Stimulated activated CD4-positive, alpha-beta T cell treated with anti-CD3 and anti-CD28 coated beads, Interleukin-2, amount 100 ng/mL, for 48 hours (primary cell): ENCODE data around the gene KCNG1.
"Not testable (repeated sequence)": the region's sequence is repeated elsewhere in the genome, so short reads cannot be mapped to it uniquely, and the experiment has no call there.

Experiments used
- DNase-seq, 2 donors: peaks; one replicate each; pipeline ENCODE4 v3.0.0-alpha.2; 2020

Gene KCNG1

DNA sequence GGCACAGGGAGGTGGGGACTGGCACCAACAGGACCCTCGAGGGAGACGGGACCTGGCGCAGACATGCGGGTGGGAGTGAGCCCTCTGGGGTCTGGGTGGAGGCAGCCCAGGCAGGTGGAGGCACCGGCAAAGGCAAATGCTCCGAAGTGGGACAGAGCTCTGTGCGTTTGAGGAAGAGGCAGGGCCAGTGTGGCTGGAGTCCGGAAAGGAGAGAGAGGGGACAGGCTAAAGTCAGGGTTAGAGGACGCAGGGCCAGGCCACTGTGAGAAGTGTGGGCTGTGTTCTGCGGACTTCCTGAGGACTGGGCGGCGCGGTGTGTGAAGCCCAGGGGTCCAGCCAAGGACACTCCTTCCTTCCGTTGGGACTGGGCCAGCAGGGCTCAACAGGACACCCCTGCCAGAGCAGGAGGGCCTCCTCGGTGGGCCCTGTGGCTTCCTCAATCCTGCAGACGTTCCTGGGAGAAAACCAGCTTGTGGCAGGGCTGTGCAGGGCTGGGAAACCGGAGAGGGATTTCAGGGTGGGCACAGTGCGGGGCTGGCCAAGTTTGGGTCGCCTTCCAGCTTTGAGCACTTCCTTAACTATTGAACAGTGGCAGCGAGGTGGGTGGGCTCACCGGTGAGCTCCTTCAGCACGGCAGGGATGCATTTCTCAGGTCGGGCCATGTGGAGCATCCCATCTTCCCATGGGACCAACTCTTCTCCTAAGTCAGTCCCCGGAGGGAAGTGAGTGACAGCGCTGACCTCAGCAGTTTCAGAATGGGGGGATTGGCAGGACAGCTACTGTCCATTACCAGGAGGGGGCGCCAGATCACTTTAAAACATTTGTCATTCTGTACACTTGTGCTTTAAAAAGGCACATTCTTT lies 41.8 kb downstream of the KCNG1 start:
- DNase-seq: peak; percentile 73 to 75

DNA sequence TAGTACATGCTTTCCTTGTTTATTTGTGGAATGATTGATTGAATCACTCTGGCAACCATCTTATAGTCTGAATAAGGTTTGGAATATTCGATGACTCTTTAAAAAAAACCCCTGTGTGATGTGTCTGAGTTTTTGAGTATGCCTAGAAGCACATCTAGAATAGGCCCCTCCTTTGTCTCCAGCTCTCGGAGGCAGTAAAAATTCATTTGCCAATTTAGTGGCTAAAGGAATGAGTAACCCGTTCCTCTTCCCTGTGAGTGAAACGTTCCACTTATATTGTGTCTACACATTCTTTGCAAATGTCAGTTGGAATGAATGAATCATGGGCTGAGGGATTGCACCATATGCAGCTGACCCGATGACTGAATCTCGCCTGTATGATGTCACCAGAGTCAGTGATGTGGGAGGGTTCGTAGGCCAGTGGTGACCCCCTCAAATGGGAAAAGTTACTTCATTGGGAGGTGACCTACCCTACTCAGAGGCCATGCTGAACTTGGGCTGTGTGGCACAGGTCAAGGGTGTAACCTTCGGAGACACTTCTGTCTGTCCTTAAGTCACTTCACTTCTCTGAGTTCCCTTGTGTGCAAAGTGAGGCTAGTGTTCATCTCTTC lies 42.7 kb downstream of the KCNG1 start:
- no peak for DNase-seq

GRCh38 chr20:50978533-50978932 lies 44.4 kb downstream of the KCNG1 start:
- DNase-seq: not testable (repeated sequence)

DNA sequence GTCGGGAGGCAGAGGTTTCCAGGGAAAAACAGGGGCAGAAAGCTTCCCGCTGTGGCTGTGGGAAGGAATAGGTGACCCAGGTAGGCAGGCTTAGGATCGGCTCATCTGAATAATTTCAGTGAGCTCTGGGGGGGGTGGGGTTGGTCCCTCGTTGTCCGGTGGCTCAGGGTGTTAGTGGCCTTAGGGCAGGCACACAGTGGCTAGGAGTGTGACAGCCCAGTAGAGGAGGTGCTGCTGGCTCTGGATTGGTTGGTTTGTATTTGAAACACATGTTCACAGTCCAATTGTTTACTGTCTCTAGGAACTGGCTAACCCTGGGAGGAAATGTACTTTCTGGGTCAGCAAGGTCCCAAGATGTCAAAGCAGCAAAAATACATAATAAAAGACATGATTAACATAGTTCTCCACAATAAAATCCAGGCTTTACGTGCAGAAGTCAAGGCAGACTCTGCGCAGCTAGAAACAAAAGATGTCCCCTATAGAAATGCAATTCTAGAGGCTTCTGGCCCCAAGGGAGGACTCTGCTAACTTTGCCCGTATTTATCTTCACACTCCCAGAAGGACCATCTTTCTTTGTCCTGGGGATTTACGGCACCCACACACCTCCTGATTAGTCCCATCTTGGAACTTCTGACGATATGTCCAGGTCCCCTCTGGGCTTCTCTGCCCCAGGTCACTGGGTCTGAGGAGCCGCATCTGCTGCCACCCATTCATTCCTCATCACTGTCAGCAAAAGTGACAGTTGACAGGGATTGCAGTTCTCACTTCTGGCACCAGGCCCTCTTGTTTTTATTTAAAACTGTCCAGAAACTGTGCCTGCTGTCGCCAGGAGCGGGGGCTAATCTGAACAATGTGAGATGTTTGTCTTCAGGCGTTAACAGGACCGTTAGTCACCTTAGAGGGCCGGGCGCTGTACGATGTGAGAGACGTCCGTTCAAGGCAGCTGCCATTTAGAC lies 45.6 kb downstream of the KCNG1 start:
- DNase-seq: no peak

DNA sequence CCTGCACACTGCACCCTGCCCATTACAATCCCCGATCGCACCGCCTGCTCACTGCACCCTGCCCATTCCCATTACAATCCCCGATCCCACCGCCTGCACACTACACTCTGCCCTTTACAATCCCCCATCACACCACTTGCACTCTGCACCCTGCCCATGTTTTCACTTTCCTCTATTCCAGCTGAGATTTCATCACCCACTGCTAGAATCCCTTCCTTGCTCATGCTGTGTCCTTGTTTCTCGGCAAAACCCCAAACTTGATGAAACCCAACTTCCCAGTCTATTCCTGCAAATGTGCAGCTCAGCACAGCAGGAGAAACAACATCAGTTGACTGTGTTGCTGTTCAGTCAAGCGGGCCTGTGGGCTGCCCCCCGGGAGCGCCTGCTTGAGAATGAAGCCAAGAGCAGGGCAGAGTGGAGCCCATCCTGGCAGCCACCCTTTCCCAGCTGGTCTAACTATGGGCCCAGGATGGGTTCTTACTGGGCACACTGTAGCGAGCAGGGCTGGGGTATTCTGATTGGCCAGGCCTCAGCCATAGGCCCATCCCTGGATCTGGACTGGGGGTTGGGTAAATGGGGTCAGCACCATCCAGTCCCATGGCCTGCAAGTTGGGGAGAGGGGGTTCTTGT lies 47.1 kb downstream of the KCNG1 start:
- no peak for DNase-seq

DNA sequence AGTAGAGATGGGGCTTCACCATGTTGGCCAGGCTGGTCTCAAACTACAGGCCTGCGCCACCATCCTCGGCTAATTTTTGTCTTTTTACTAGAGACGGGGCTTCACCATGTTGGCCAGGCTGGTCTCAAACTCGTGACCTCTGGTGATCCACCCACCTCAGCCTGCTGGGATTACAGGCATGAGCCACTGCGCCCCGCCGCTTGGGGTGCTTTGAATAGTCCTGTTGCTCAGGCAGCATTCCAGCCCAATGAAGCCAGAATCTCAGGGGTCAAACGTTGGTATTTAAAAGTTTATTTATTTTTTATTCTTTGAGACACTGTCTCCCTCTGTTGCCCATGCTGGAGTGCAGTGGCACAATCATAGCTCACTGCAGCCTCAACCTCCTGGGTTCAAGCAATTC lies 53.0 kb downstream of the KCNG1 start:
- DNase-seq: no peak

DNA sequence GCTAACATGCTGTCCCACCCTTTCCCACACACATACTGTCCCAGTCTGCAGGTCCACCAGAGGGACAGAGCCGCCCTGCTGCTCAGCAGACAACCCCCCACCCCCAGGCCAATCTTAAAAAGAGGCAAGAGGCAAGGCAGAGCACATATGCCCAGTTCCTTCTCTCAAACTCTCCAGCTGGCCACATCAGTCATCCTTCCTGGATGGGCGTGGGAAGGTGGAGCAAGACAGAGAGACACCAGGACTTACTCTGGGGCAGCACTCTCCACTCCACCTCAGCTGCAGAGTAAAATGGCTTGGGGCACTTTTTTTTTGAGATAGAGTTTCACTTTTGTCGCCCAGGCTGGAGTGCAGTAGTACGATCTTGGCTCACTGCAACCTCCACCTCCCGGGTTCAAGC lies 53.5 kb downstream of the KCNG1 start:
- DNase-seq: no peak

- DNase-seq: no peak
These were observed 54.6 kb downstream of the KCNG1 start for GRCh38 chr20:50968289-50968688.

- DNase-seq: no peak
These were observed 55.3 kb downstream of the KCNG1 start for GRCh38 chr20:50967586-50967985.

DNA sequence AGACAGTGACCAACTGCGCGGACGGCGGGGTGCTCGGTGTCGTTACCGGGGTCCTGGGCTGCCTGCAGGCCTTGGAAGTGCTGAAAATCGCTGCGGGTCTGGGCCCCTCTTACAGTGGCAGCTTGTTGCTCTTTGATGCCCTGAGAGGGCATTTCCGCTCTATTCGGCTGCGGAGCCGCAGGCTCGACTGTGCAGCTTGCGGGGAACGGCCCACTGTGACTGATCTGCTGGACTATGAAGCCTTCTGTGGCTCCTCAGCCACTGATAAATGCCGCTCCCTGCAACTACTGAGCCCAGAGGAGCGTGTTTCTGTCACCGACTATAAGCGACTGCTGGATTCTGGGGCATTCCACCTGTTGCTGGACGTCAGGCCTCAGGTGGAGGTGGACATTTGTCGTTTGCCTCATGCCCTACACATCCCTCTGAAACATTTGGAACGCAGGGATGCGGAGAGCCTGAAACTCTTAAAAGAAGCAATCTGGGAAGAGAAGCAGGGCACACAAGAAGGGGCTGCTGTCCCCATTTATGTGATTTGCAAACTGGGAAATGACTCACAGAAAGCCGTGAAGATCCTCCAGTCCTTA lies 63.3 kb downstream of the KCNG1 start:
- DNase-seq: no peak

- peak; percentile 71 to 76 for DNase-seq
These were observed 64.0 kb downstream of the KCNG1 start, which contains the start of gene MOCS3 for GRCh38 chr20:50958615-50959542. TSS of gene MOCS3 (plus strand) at chr20:50958818. CDS start at chr20:50958843, 25 bp downstream.

DNA sequence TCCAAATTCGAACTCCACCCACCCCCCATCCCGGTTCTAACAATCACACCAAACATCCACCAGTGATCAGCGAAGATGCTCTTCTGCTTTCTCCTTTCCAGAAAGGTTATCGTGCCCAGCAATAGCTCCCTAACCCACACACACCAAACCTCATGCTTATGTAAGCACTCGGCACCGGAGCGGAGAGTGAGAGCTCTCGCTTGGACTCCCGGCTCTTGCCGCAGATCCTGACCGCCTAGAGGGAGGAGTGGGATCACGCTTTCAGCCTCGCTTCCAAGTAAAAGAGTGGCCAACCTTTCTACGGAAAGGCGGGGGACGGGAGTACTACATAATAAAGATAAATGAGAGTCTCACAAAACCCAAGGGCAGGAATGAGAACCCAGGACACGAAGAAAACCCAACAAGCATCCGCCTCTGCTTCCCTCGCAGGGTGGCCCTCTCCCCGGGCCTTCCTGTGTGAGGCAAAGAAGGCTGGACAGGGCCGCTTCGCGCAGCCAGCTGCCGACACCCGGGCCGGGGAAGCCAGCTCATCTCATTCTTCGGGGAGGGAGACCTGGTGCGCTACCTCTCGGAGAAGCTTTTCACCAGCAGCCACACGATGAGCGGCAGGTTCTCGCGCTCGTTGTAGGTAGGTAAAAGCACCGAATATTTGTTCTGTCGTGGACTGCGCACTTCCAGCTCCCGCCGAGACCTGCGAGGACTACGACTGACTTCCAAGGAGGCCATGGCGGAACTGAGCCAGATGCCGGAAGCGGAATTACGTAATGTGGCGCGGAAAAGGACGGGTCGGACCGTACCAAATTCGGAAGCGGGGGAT lies 64.9 kb downstream of the KCNG1 start, which contains the start of gene DPM1:
DPM1 (minus strand) TSS at position 735 of the 817 bp plus-strand sequence; CDS start at position 726, 9 bp downstream.
- DNase-seq: peak; percentile 81 to 87

GRCh38 chr20:50957276-50957675 lies 65.6 kb downstream of the KCNG1 start:
- no peak for DNase-seq

GRCh38 chr20:50953821-50954220 lies 69.1 kb downstream of the KCNG1 start:
- no peak for DNase-seq
